Activated B cell treated with CpG ODN at 0.5 μM for 24 hours (primary cell): ENCODE measurements around the gene FOXO3. TPM values are rescaled to one million over a fixed set of nuclear protein-coding genes. Genes with fewer than 3 reads are reported as not detected.

ENCODE experiments used
- ATAC-seq: fragments of 200-7000 bp; cut with Tn5 transposase; one replicate; pipeline ENCODE4 v1.10.0; 2021; ENCODE audit warnings: low read depth, mild to moderate bottlenecking, moderate library complexity
- CTCF ChIA-PET: fragments of 350-600 bp; sonication (Branson Sonifier 250); formaldehyde crosslinking; loops from one replicate; lab custom pipeline; 2021; ENCODE audit warnings: antibody characterized with exemption; lab: Charles Lee
- POLR2A ChIA-PET: fragments of 350-600 bp; sonication (Branson Sonifier 250); formaldehyde crosslinking; loops from one replicate; lab custom pipeline; 2021; ENCODE audit warnings: antibody characterized with exemption; lab: Charles Lee
- DNase-seq: peaks from one replicate; pipeline ENCODE4 v3.0.0; 2022
- H3K27ac Mint-ChIP-seq: one replicate; pipeline ENCODE4 v1.8.0; 2020; ENCODE audit warnings: mixed read lengths
- H3K27me3 Mint-ChIP-seq: one replicate; pipeline ENCODE4 v1.8.0; 2021; ENCODE audit warnings: mixed read lengths
- H3K36me3 Mint-ChIP-seq: one replicate; pipeline ENCODE4 v1.8.0; 2021; ENCODE audit warnings: low read depth, mixed read lengths
- H3K4me1 Mint-ChIP-seq: one replicate; pipeline ENCODE4 v1.8.0; 2021; ENCODE audit warnings: mixed read lengths
- H3K4me3 Mint-ChIP-seq: one replicate; pipeline ENCODE4 v1.8.0; 2020; ENCODE audit warnings: mild to moderate bottlenecking, mixed read lengths
- H3K9me3 Mint-ChIP-seq: one replicate; pipeline ENCODE4 v1.8.0; 2020; ENCODE audit warnings: mixed read lengths
- intact Hi-C: fragments of 100-400 bp; cut with micrococcal nuclease; formaldehyde crosslinking; loops from one replicate; pipeline ENCODE4 v1.15.1; 2024
- total RNA-seq: library from RNA; stranded (reverse); gene quantifications from 2 replicates; pipeline ENCODE4 v1.2.3, GENCODE V29; 2022
- TF ChIP-seq, protein P1 (sequence below): fragments of 200-600 bp; IDR thresholded peaks from one replicate; pipeline ENCODE4 v1.8.0; 2022; ENCODE audit warnings: antibody characterized with exemption, mild to moderate bottlenecking

The FOXO3 gene
- total RNA-seq, 1 donor from 2014 or later: 9.4 TPM

DNA sequence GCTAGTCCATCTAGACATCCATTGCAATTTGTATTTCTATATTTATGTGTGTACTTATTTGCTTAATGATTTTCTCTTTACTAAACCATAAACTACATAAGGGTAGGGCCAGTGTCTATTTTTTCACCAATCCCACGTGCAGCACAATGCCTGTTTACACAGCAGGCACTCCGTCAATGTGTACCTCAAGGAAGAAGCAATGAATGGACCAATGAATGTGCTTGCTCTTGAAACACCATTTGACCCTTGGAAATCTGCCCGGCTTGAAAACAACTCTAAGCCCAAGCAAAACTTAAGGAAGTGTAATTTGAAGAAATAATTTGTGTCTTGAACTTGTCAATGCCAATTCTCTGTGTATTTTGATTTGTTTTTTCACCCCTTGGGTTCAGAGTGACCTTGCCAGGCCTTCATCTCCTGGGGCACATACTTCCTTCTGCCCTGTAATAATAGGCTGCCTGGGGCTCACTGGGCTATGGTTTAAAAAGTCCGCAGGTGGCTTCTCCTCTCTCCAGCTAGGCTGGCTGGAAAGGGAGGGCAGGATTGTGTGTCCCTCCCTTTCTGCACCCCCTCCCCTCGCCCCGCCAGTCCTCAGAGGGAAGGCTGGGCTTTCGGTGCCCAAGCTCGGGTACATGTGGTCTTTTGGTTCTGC is 146.7 kb downstream of the FOXO3 start:
- no peaks in the 10 kb centered on the region for H3K4me1 Mint-ChIP-seq
- H3K9me3 Mint-ChIP-seq: peaks cover 5% of the 10 kb centered on the region
- no peak for DNase-seq
- peaks cover 3% of the 10 kb centered on the region for H3K27me3 Mint-ChIP-seq
- TF ChIP-seq, protein P1, sequence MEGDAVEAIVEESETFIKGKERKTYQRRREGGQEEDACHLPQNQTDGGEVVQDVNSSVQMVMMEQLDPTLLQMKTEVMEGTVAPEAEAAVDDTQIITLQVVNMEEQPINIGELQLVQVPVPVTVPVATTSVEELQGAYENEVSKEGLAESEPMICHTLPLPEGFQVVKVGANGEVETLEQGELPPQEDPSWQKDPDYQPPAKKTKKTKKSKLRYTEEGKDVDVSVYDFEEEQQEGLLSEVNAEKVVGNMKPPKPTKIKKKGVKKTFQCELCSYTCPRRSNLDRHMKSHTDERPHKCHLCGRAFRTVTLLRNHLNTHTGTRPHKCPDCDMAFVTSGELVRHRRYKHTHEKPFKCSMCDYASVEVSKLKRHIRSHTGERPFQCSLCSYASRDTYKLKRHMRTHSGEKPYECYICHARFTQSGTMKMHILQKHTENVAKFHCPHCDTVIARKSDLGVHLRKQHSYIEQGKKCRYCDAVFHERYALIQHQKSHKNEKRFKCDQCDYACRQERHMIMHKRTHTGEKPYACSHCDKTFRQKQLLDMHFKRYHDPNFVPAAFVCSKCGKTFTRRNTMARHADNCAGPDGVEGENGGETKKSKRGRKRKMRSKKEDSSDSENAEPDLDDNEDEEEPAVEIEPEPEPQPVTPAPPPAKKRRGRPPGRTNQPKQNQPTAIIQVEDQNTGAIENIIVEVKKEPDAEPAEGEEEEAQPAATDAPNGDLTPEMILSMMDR: no peak
- CTCF ChIA-PET: no interaction called here
- ATAC-seq: no peak
- no peak overlapping the region for H3K4me3 Mint-ChIP-seq
- POLR2A ChIA-PET: no interaction called here
- peaks cover 5% of the 10 kb centered on the region for H3K36me3 Mint-ChIP-seq
- no peak overlapping the region for H3K27ac Mint-ChIP-seq
- intact Hi-C loops: no loop called here

DNA sequence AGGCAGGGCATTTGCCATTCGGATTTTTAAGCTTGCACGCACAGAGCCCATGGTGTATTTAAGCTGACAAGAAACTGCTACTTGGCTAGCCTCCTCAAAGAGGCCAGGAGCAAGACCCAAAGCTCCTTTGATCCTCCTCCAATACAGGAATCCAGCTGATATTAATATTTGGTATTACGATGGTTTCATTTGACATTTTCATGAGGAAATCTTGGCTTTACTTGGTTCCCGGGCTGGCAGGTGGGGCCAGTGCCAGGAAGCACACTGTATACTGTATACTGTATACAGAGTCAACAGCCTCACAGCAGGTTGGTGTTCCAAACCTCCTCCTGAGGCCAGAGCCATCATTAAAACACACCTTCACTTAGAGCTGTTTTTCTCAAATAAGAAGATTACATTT is 149.3 kb downstream of the FOXO3 start:
- ChIA-PET POLR2A (no interaction called here), CTCF (no interaction called here)
- H3K27me3 Mint-ChIP-seq: peaks cover 6% of the 10 kb centered on the region
- no peak overlapping the region for H3K27ac Mint-ChIP-seq
- H3K36me3 Mint-ChIP-seq: no peaks in the 10 kb centered on the region
- H3K4me3 Mint-ChIP-seq: no peak overlapping the region
- intact Hi-C loops: no loop called here
- no peaks in the 10 kb centered on the region for H3K4me1 Mint-ChIP-seq
- DNase-seq (no peak), ATAC-seq (no peak)
- TF ChIP-seq, protein P1: no peak
- H3K9me3 Mint-ChIP-seq: no peaks in the 10 kb centered on the region

DNA sequence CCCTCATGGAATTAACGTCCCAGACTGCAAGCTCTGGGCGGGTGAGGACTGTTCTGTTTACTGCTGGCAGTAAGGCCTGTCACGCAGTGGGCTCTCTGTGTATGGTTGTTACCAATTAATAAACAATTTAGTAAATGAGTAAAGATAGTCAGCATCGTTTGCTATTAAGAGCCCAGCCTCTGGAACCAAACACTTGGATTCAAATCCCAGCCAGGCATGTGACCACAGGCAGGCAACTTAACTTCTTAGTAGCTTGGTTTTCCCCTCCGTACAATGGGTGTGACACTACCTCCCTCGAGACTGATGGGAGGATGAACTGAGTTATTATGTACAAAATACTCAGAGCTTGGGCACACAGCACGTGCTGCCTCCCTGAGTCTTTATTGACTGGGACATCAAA is 149.8 kb downstream of the FOXO3 start:
- ATAC-seq (no peak), DNase-seq (no peak)
- Mint-ChIP-seq H3K4me1 (no peaks in the 10 kb centered on the region), H3K4me3 (no peak overlapping the region), H3K27me3 (peaks cover 9% of the 10 kb centered on the region), H3K27ac (no peak overlapping the region), H3K9me3 (no peaks in the 10 kb centered on the region), H3K36me3 (no peaks in the 10 kb centered on the region)
- ChIA-PET CTCF (no interaction called here), POLR2A (no interaction called here)
- TF ChIP-seq, protein P1: no peak
- intact Hi-C loops: no loop called here

DNA sequence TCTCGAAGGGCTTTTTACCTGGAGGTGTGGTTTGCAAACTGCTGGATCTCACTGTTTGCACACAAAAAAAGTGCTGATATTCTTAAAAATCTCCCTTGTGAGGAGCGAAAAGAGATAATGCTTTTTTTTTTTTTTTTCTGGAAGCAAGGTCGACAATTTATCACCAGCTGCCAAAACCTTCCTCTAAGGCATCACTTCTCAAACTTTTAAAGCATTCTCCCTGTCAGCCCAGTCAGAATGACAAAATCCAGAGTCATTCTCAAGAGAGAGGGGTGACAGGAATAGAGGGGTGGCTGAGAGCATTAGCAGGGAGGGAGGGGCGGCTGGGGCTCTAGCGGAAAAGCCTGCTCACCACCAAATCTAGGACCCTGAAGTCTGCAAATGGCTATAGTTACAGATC is 150.4 kb downstream of the FOXO3 start:
- no peak for ATAC-seq
- CTCF ChIA-PET: no interaction called here

DNA sequence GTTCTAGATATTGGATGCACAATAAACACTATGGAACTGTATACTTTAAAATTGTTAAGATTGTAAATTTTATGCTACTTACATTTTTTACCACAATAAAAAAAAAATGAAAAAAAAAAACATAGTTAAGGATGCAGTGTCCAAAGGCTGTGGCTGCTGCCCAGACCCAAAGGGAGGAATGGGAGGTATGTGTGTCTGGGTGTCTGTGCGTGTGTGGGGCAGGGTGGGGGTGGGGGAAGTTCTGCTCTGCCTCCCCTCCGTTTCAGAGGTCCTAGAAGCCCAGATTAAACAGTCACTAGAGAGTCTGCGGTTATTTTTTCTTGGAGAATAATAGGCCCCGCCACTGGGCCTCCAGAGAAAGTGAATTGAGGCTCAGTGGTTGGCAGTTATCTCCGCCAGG is 151.1 kb downstream of the FOXO3 start:
- no peak for ATAC-seq
- TF ChIP-seq, protein P1: no peak
- CTCF ChIA-PET: no interaction called here
- Mint-ChIP-seq H3K27me3 (peaks cover 14% of the 10 kb centered on the region), H3K9me3 (no peaks in the 10 kb centered on the region), H3K27ac (no peak overlapping the region), H3K4me3 (no peak overlapping the region), H3K4me1 (no peaks in the 10 kb centered on the region), H3K36me3 (no peaks in the 10 kb centered on the region)
- POLR2A ChIA-PET: interaction anchor here (0.6 kb wide), 1 partner anchor 119 kb away, joined by 7 read pairs; no protein-coding TSS in a partner anchor
- intact Hi-C loops: no loop called here
- DNase-seq: no peak

More for the DNA sequence above, 150.4 kb downstream of the FOXO3 start:
- POLR2A ChIA-PET: interaction anchor here (0.6 kb wide), 1 partner anchor 118 kb away, joined by 7 read pairs; no protein-coding TSS in a partner anchor
- DNase-seq: no peak
- H3K36me3 Mint-ChIP-seq: no peaks in the 10 kb centered on the region
- TF ChIP-seq, protein P1: no peak
- intact Hi-C loops: no loop called here
- H3K27me3 Mint-ChIP-seq: peaks cover 14% of the 10 kb centered on the region
- H3K4me3 Mint-ChIP-seq: no peak overlapping the region
- H3K27ac Mint-ChIP-seq: no peak overlapping the region
- H3K9me3 Mint-ChIP-seq: no peaks in the 10 kb centered on the region
- no peaks in the 10 kb centered on the region for H3K4me1 Mint-ChIP-seq
